OCI-LY1 (cell line): ENCODE measurements around the gene FBXL22.

ENCODE experiments used
- CTCF ChIP-seq: fragments of 200-600 bp; sonication (generic), shearing (Covaris generic); IDR thresholded peaks from 2 replicates; pipeline ENCODE4 v1.5.1; 2017; ENCODE audit warnings: mild to moderate bottlenecking, antibody characterized with exemption, low read length, moderate library complexity, mixed read lengths
- EZH2 ChIP-seq: fragments of 200-600 bp; sonication (generic), shearing (Covaris generic); IDR thresholded peaks from 2 replicates; pipeline ENCODE4 v1.8.0; 2017; ENCODE audit warnings: borderline replicate concordance, mixed run types, mild to moderate bottlenecking, antibody characterized with exemption, low read length, moderate library complexity, mixed read lengths

GRCh38 chr15:63630036-63630751 is 33.0 kb downstream of the FBXL22 start:
- TF ChIP-seq CTCF, result no peak
- no peak for TF ChIP-seq EZH2
